ENCODE results near the gene LAMA2. TPM values are rescaled to one million over a fixed set of nuclear protein-coding genes. Genes with fewer than 3 reads are reported as not detected.

LAMA2 gene
- total RNA-seq, 1 experiment from 2014 or later = 0.28 TPM

- in situ Hi-C loops (cut with HindIII; ENCODE audit: low pct_unique_long_range_greater_than_20kb, low sequenced_read_pairs) = no loop called here
- DNase-seq (ENCODE audit: low read depth, low spot score) (no peak), ATAC-seq (no peak)
- Histone ChIP-seq H3K4me1 (ENCODE audit: control insufficient read depth, insufficient read depth, low read length) (no peaks in the 10 kb centered on the region), H3K4me3 (ENCODE audit: low read depth in 2 of 2, low read length in 2 of 2) (no peak overlapping the region), H3K36me3 (ENCODE audit: control insufficient read depth, insufficient read depth, low read length) (no peaks in the 10 kb centered on the region; the same call in 1 of the 2 replicates), H3K27me3 (ENCODE audit: control insufficient read depth, insufficient read depth, low read length) (no peaks in the 10 kb centered on the region), H3K9me3 (ENCODE audit: control insufficient read depth, insufficient read depth, low read depth, low read length) (no peaks in the 10 kb centered on the region), H3K27ac (ENCODE audit: low read length) (no peak overlapping the region)
- no TSS peak for BruUV-seq (replicated peaks)
- ChIA-PET CTCF (no interaction called here), POLR2A (no interaction called here)
- TF ChIP-seq TCF7L2 (IDR thresholded peaks at IDR 0.05; ENCODE audit: low read depth, low read length) (no peak), REST (IDR thresholded peaks at IDR 0.05; ENCODE audit: insufficient read depth in 1 of 2, low read depth in 2 of 2, low read length in 1 of 2) (no peak), POLR2AphosphoS5 (IDR thresholded peaks at IDR 0.05; ENCODE audit: low read depth, low read length) (no peak), SIN3A (IDR thresholded peaks at IDR 0.05; ENCODE audit: borderline replicate concordance, insufficient read depth, low read depth, low read length) (no peak)
- TF ChIP-seq, protein P1, sequence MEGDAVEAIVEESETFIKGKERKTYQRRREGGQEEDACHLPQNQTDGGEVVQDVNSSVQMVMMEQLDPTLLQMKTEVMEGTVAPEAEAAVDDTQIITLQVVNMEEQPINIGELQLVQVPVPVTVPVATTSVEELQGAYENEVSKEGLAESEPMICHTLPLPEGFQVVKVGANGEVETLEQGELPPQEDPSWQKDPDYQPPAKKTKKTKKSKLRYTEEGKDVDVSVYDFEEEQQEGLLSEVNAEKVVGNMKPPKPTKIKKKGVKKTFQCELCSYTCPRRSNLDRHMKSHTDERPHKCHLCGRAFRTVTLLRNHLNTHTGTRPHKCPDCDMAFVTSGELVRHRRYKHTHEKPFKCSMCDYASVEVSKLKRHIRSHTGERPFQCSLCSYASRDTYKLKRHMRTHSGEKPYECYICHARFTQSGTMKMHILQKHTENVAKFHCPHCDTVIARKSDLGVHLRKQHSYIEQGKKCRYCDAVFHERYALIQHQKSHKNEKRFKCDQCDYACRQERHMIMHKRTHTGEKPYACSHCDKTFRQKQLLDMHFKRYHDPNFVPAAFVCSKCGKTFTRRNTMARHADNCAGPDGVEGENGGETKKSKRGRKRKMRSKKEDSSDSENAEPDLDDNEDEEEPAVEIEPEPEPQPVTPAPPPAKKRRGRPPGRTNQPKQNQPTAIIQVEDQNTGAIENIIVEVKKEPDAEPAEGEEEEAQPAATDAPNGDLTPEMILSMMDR (IDR thresholded peaks at IDR 0.05) = no peak
- intact Hi-C loops (cut with micrococcal nuclease; ENCODE audit: unreplicated experiment) = no loop called here
These were observed 656.1 kb downstream of the LAMA2 start for GRCh38 chr6:129539032-129539431.

GRCh38 chr6:129542705-129543104 lies 659.8 kb downstream of the LAMA2 start:
- TF ChIP-seq TCF7L2 (IDR thresholded peaks at IDR 0.05; ENCODE audit: low read depth, low read length) (no peak), POLR2AphosphoS5 (IDR thresholded peaks at IDR 0.05; ENCODE audit: low read depth, low read length) (no peak), REST (IDR thresholded peaks at IDR 0.05; ENCODE audit: insufficient read depth in 1 of 2, low read depth in 2 of 2, low read length in 1 of 2) (no peak), SIN3A (IDR thresholded peaks at IDR 0.05; ENCODE audit: borderline replicate concordance, insufficient read depth, low read depth, low read length) (no peak)
- TF ChIP-seq, protein P1 (IDR thresholded peaks at IDR 0.05) = no peak
- ChIA-PET POLR2A (no interaction called here), CTCF (no interaction called here)
- H3K36me3 ChIP-seq (ENCODE audit: control insufficient read depth, insufficient read depth, low read length) = no peaks in the 10 kb centered on the region
- H3K9me3 ChIP-seq (ENCODE audit: control insufficient read depth, insufficient read depth, low read depth, low read length) = no peaks in the 10 kb centered on the region
- DNase-seq (ENCODE audit: low read depth, low spot score) (no peak), ATAC-seq (no peak)
- in situ Hi-C loops (cut with HindIII; ENCODE audit: low pct_unique_long_range_greater_than_20kb, low sequenced_read_pairs) (no loop called here), intact Hi-C loops (cut with micrococcal nuclease; ENCODE audit: unreplicated experiment) (no loop called here)
- H3K27me3 ChIP-seq (ENCODE audit: control insufficient read depth, insufficient read depth, low read length) = no peaks in the 10 kb centered on the region
- no peak overlapping the region for H3K27ac ChIP-seq (ENCODE audit: low read length)
- no peak overlapping the region for H3K4me3 ChIP-seq (ENCODE audit: low read depth in 2 of 2, low read length in 2 of 2)
- no peaks in the 10 kb centered on the region for H3K4me1 ChIP-seq (ENCODE audit: control insufficient read depth, insufficient read depth, low read length)
- no TSS peak for BruUV-seq (replicated peaks)
